ENCODE measurements around the gene HLX.

Gene HLX

GRCh38 chr1:220894025-220894923, 15.0 kb downstream of the HLX start:
- no peak for DNase-seq (ENCODE audit: low read depth)
- TF ChIP-seq POLR2A (IDR thresholded peaks at IDR 0.05; ENCODE audit: extremely low read depth, insufficient read length) (no peak), MAX (IDR thresholded peaks at IDR 0.05; ENCODE audit: low read depth, low read length) (no peak), MYC (IDR thresholded peaks at IDR 0.05; ENCODE audit: low read depth, low read length) (no peak)
- H3K4me3 ChIP-seq (ENCODE audit: low read depth, low read length): no peak overlapping the region

- H3K4me3 ChIP-seq (ENCODE audit: low read depth, low read length): no peak overlapping the region
- no peak for DNase-seq (ENCODE audit: low read depth)
- TF ChIP-seq, protein P1, sequence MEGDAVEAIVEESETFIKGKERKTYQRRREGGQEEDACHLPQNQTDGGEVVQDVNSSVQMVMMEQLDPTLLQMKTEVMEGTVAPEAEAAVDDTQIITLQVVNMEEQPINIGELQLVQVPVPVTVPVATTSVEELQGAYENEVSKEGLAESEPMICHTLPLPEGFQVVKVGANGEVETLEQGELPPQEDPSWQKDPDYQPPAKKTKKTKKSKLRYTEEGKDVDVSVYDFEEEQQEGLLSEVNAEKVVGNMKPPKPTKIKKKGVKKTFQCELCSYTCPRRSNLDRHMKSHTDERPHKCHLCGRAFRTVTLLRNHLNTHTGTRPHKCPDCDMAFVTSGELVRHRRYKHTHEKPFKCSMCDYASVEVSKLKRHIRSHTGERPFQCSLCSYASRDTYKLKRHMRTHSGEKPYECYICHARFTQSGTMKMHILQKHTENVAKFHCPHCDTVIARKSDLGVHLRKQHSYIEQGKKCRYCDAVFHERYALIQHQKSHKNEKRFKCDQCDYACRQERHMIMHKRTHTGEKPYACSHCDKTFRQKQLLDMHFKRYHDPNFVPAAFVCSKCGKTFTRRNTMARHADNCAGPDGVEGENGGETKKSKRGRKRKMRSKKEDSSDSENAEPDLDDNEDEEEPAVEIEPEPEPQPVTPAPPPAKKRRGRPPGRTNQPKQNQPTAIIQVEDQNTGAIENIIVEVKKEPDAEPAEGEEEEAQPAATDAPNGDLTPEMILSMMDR (IDR thresholded peaks at IDR 0.05; ENCODE audit: low read depth, low read length): no peak
- TF ChIP-seq MAX (IDR thresholded peaks at IDR 0.05; ENCODE audit: low read depth, low read length) (no peak), MYC (IDR thresholded peaks at IDR 0.05; ENCODE audit: low read depth, low read length) (no peak), POLR2A (IDR thresholded peaks at IDR 0.05; ENCODE audit: extremely low read depth, insufficient read length) (no peak)
These were observed 15.6 kb downstream of the HLX start for GRCh38 chr1:220894924-220895256.

GRCh38 chr1:220895412-220895946, 16.2 kb downstream of the HLX start:
- TF ChIP-seq MYC (IDR thresholded peaks at IDR 0.05; ENCODE audit: low read depth, low read length): no peak
- no peak for TF ChIP-seq MAX (IDR thresholded peaks at IDR 0.05; ENCODE audit: low read depth, low read length)
- TF ChIP-seq, protein P1 (IDR thresholded peaks at IDR 0.05; ENCODE audit: low read depth, low read length): no peak
- TF ChIP-seq POLR2A (IDR thresholded peaks at IDR 0.05; ENCODE audit: extremely low read depth, insufficient read length): no peak
- no peak overlapping the region for H3K4me3 ChIP-seq (ENCODE audit: low read depth, low read length)
- DNase-seq (ENCODE audit: low read depth): no peak

DNA sequence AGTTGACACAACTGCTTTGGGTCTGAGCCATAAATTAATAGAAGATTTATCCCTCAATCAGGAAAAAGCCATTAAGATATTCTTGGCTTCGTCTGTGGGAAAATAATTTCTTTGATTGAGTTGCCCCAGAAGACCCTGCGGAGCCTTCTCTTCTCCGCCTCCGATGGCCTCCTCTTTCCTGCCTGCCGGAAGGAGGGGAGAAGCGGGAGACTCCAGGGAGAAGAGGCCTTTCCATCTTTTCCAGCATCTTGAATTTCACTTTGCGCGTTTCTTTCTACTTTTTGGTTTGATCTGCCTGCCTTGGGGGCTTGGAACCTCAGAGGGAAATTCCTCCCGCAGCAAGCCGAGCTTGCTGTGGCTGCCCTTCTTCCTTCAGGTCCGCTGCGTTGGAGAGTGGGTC, 16.8 kb downstream of the HLX start:
- no peak for TF ChIP-seq POLR2A (IDR thresholded peaks at IDR 0.05; ENCODE audit: extremely low read depth, insufficient read length)
- no peak for TF ChIP-seq MAX (IDR thresholded peaks at IDR 0.05; ENCODE audit: low read depth, low read length)
- TF ChIP-seq, protein P1 (IDR thresholded peaks at IDR 0.05; ENCODE audit: low read depth, low read length): no peak
- no peak for TF ChIP-seq MYC (IDR thresholded peaks at IDR 0.05; ENCODE audit: low read depth, low read length)
- H3K4me3 ChIP-seq (ENCODE audit: low read depth, low read length): no peak overlapping the region
- no peak for DNase-seq (ENCODE audit: low read depth)

DNA sequence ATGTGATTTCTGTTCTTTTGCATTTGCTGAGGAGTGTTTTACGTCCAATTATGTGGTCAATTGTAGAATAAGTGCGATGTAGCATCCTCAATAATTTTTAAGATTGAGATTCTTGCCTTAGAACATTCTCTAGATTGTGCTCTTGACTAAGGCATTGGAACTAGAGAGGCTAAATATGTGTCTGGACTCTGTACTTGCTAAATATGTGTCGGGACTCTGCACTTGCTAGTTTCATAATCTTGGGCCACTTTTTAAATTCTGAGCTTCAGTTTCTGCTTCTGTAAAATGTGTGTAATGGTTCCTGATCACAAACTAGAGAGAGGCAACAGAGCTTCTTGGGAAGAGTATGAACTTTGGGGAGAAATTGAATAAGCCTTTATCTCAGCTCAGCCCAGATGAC, 21.6 kb downstream of the HLX start:
- no peak for TF ChIP-seq MYC (IDR thresholded peaks at IDR 0.05; ENCODE audit: low read depth, low read length)
- TF ChIP-seq MAX (IDR thresholded peaks at IDR 0.05; ENCODE audit: low read depth, low read length): no peak
- no peak for TF ChIP-seq POLR2A (IDR thresholded peaks at IDR 0.05; ENCODE audit: extremely low read depth, insufficient read length)
- TF ChIP-seq, protein P1 (IDR thresholded peaks at IDR 0.05; ENCODE audit: low read depth, low read length): no peak
- no peak for DNase-seq (ENCODE audit: low read depth)
- no peak overlapping the region for H3K4me3 ChIP-seq (ENCODE audit: low read depth, low read length)

DNA sequence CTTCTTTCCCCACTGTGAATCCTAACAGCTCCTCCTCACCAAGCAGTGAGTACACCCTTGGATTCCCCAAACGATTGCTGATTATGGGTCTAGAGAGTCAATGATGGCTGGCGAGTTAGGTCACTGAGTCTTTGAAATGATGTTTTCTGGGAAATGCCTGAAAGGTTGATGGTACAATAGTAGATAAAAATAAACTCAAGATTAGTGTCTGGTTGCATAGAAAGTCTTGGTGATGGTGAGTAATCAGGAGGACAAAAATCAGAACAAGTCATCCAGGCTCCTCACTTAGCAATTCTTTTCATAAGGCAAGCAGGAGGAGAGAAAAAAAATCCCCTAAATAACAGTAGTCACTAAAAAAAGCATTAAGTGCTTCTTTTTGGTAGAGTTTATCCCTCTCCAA, 22.6 kb downstream of the HLX start:
- no peak overlapping the region for H3K4me3 ChIP-seq (ENCODE audit: low read depth, low read length)
- no peak for DNase-seq (ENCODE audit: low read depth)
- TF ChIP-seq POLR2A (IDR thresholded peaks at IDR 0.05; ENCODE audit: extremely low read depth, insufficient read length) (no peak), MYC (IDR thresholded peaks at IDR 0.05; ENCODE audit: low read depth, low read length) (no peak)
- TF ChIP-seq, protein P1 (IDR thresholded peaks at IDR 0.05; ENCODE audit: low read depth, low read length): no peak

Measured in NB4 (cell line).